ENCODE data around the gene ATP4B. TPM values are rescaled to one million over a fixed set of nuclear protein-coding genes. Genes with fewer than 3 reads are reported as not detected.

ATP4B gene
- total and polyA plus RNA-seq, 12 donors = 0.01 TPM; not detected in 11

GRCh38 chr13:113608967-113609533, 48.9 kb downstream of the ATP4B start:
- H3K9me3 ChIP-seq = no peaks in the 10 kb centered on the region
- no peak overlapping the region for H3K4me3 ChIP-seq
- peaks cover 0 to 34% (median 0%) of the 10 kb centered on the region in 9 donors for H3K36me3 ChIP-seq
- no peak for TF ChIP-seq CTCF (IDR thresholded peaks at IDR 0.05)
- intact Hi-C loops (cut with DNase I) = no loop called here
- WGBS, 2 donors = 91 to 94% methylated on average over 22 of the region's 22 CpGs
- ATAC-seq (no peak), DNase-seq (no peak)
- H3K27ac ChIP-seq = no peak overlapping the region
- no peaks in the 10 kb centered on the region for H3K27me3 ChIP-seq
- peaks cover 0 to 21% (median 0%) of the 10 kb centered on the region in 9 donors for H3K4me1 ChIP-seq

GRCh38 chr13:113607889-113608635, 49.9 kb downstream of the ATP4B start:
- Histone ChIP-seq H3K4me1 (peaks cover 0 to 21% (median 0%) of the 10 kb centered on the region in 9 donors), H3K36me3 (peaks cover 0 to 33% (median 0%) of the 10 kb centered on the region in 9 donors), H3K27me3 (no peaks in the 10 kb centered on the region), H3K9me3 (no peaks in the 10 kb centered on the region), H3K27ac (peak overlapping the region in 1 of 10 donors; percentile 83), H3K4me3 (no peak overlapping the region)
- ATAC-seq (peak in 2 of 8 donors; percentile 6 to 47), DNase-seq (no peak)
- intact Hi-C loops (cut with DNase I) = no loop called here
- no peak for TF ChIP-seq CTCF (IDR thresholded peaks at IDR 0.05)
- WGBS, 2 donors = 89 to 90% methylated on average over 25 of the region's 25 CpGs

- peak overlapping the region in 1 of 10 donors; percentile 83 for H3K27ac ChIP-seq
- no peak for DNase-seq
These were observed 50.7 kb downstream of the ATP4B start for GRCh38 chr13:113607056-113607888.

More at GRCh38 chr13:113607056-113607888, 50.7 kb downstream of the ATP4B start:
- peaks cover 0 to 25% (median 0%) of the 10 kb centered on the region in 9 donors for H3K36me3 ChIP-seq
- peaks cover 0 to 21% (median 0%) of the 10 kb centered on the region in 9 donors for H3K4me1 ChIP-seq
- peak in 6 of 8 donors; percentile 9 to 39 (median 28) for ATAC-seq
- H3K9me3 ChIP-seq = no peaks in the 10 kb centered on the region
- TF ChIP-seq CTCF (IDR thresholded peaks at IDR 0.05) = no peak
- H3K4me3 ChIP-seq = no peak overlapping the region
- WGBS, 2 donors = 90 to 91% methylated on average over 28 of the region's 28 CpGs
- intact Hi-C loops (cut with DNase I) = no loop called here
- no peaks in the 10 kb centered on the region for H3K27me3 ChIP-seq

Measured in heart right ventricle (tissue), 16 donors.